ENCODE results near the gene NPAS3.

NPAS3 gene

DNA sequence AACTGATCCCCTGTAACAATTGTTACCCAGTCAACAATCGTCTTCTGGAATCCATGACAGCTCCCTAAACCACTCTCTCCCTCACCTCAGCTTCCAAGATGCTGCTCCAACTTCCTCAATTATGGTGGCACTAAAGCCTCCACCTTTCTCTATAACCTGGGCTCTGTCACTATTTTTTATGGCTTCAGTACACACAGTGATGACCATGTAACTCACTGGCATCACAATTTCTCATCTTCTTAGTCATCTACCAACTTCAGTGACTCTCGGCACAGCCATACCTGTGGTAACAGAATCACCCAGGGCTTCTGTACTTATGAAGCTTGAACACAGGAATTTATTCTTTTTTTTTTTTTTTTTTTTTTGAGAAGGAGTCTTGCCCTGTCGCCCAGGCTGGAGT lies 32.0 kb upstream of the NPAS3 start:
- no peak overlapping the region for H3K27ac ChIP-seq (replicated peaks)
- TF ChIP-seq REST (IDR thresholded peaks at IDR 0.05; ENCODE audit: insufficient replicate concordance, low read depth) = no peak
- no peak for TF ChIP-seq SPI1 (IDR thresholded peaks at IDR 0.05; ENCODE audit: borderline replicate concordance, low read depth)
- TF ChIP-seq GABPA (IDR thresholded peaks at IDR 0.05; ENCODE audit: low read depth) = no peak
- no peak for TF ChIP-seq CTCF (IDR thresholded peaks at IDR 0.05; ENCODE audit: insufficient read depth, low read length)
- no peak for TF ChIP-seq POLR2AphosphoS5 (IDR thresholded peaks at IDR 0.05; ENCODE audit: low read depth)
- H3K27me3 ChIP-seq (ENCODE audit: insufficient read depth, poor library complexity, severe bottlenecking) = no peaks in the 10 kb centered on the region
- DNase-seq (ENCODE audit: low read depth in 1 of 2, low spot score in 1 of 2) = no peak
- no peak overlapping the region for H3K4me3 ChIP-seq (replicated peaks; ENCODE audit: insufficient read depth, low read length)

GRCh38 chr14:32908196-32909084 lies 30.2 kb upstream of the NPAS3 start:
- Histone ChIP-seq H3K27ac (replicated peaks) (no peak overlapping the region), H3K27me3 (ENCODE audit: insufficient read depth, poor library complexity, severe bottlenecking) (no peaks in the 10 kb centered on the region), H3K4me3 (replicated peaks; ENCODE audit: insufficient read depth, low read length) (no peak overlapping the region)
- TF ChIP-seq REST (IDR thresholded peaks at IDR 0.05; ENCODE audit: insufficient replicate concordance, low read depth) = no peak
- no peak for TF ChIP-seq POLR2AphosphoS5 (IDR thresholded peaks at IDR 0.05; ENCODE audit: low read depth)
- TF ChIP-seq GABPA (IDR thresholded peaks at IDR 0.05; ENCODE audit: low read depth) = no peak
- TF ChIP-seq SPI1 (IDR thresholded peaks at IDR 0.05; ENCODE audit: borderline replicate concordance, low read depth) = no peak
- TF ChIP-seq CTCF (IDR thresholded peaks at IDR 0.05; ENCODE audit: insufficient read depth, low read length) = no peak
- no peak for DNase-seq (ENCODE audit: low read depth in 1 of 2, low spot score in 1 of 2)

DNA sequence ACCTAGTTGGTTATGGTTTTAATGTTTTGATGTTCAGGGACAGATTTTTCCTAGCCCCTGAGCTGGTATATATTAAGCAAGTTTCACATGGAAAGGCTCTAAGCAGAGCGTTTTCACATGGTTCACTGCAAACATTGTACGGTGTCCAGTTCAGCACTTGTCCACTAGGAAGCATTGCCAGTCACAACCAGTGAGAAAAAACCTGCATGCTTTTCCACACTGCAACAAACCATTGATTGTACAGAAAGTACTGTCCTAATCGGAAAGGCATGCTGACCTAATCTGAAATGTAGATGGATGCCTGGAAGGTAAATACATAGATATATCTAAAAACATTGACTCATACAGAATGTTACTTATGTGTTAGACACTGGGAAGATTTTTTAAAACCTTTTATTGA lies 25.0 kb upstream of the NPAS3 start:
- no peaks in the 10 kb centered on the region for H3K27me3 ChIP-seq (ENCODE audit: insufficient read depth, poor library complexity, severe bottlenecking)
- no peak for DNase-seq (ENCODE audit: low read depth in 1 of 2, low spot score in 1 of 2)
- no peak overlapping the region for H3K27ac ChIP-seq (replicated peaks)
- TF ChIP-seq CTCF (IDR thresholded peaks at IDR 0.05; ENCODE audit: insufficient read depth, low read length) (no peak), SPI1 (IDR thresholded peaks at IDR 0.05; ENCODE audit: borderline replicate concordance, low read depth) (no peak), POLR2AphosphoS5 (IDR thresholded peaks at IDR 0.05; ENCODE audit: low read depth) (no peak), REST (IDR thresholded peaks at IDR 0.05; ENCODE audit: insufficient replicate concordance, low read depth) (no peak), GABPA (IDR thresholded peaks at IDR 0.05; ENCODE audit: low read depth) (no peak)
- no peak overlapping the region for H3K4me3 ChIP-seq (replicated peaks; ENCODE audit: insufficient read depth, low read length)

Measured in HL-60 (cell line).